HepG2 (cell line): Measurements from ENCODE around the gene SDR39U1. TPM values are rescaled to one million over a fixed set of nuclear protein-coding genes. Genes with fewer than 3 reads are reported as not detected.
A peak's percentile ranks its signal among the peaks of the same experiment; 100 is the strongest.

Experiments
- ARNTL ChIP-seq: sonication (generic); formaldehyde crosslinking; IDR thresholded peaks from 2 replicates; pipeline ENCODE4 v1.4.0; 2020; ENCODE audit warnings: mild to moderate bottlenecking, missing genetic modification reagents
- ATRX ChIP-seq: sonication (generic); formaldehyde crosslinking; IDR thresholded peaks from 2 replicates; pipeline ENCODE4 v1.4.0; 2020; ENCODE audit warnings: missing genetic modification reagents, borderline replicate concordance
- HMG20B ChIP-seq: conservative IDR thresholded peaks from 2 replicates; pipeline ENCODE4 v1.6.1; 2016; ENCODE audit warnings: missing genetic modification reagents, missing compliant biosample characterization
- IRX3 ChIP-seq: sonication (generic); formaldehyde crosslinking; IDR thresholded peaks from 2 replicates; pipeline ENCODE4 v1.8.1; 2023; ENCODE audit warnings: mild to moderate bottlenecking, low read depth, missing genetic modification reagents, borderline replicate concordance
- MNT ChIP-seq: fragments of 450-650 bp; IDR thresholded peaks from 2 replicates; pipeline ENCODE4 v1.6.1; 2016
- NAIF1 ChIP-seq: sonication (generic); formaldehyde crosslinking; IDR thresholded peaks from 2 replicates; pipeline ENCODE4 v1.5.0; 2020; ENCODE audit warnings: mild to moderate bottlenecking, missing genetic modification reagents, borderline replicate concordance
- NFE2 ChIP-seq: sonication (generic); formaldehyde crosslinking; IDR thresholded peaks from 2 replicates; pipeline ENCODE4 v1.4.0; 2020; ENCODE audit warnings: missing genetic modification reagents
- POGK ChIP-seq: sonication (generic); formaldehyde crosslinking; conservative IDR thresholded peaks from 2 replicates; pipeline ENCODE4 v1.8.0; 2022; ENCODE audit warnings: mild to moderate bottlenecking, moderate library complexity, missing genetic modification reagents
- SOX13 ChIP-seq, 3 experiments: fragments of 450-650 bp in 1 of 3; sonication (generic) in 1 of 3; formaldehyde crosslinking in 1 of 3; IDR thresholded peaks in 2 of 3; conservative IDR thresholded peaks in 1 of 3; 2 replicates each; pipeline versions ENCODE4 v1.5.0 to v1.6.1; 2016 to 2020; ENCODE audit warnings: antibody characterized with exemption in 1 of 3, mild to moderate bottlenecking in 1 of 3, missing compliant biosample characterization in 1 of 3, missing genetic modification reagents in 1 of 3, moderate library complexity in 1 of 3
- SPEN ChIP-seq: sonication (generic); formaldehyde crosslinking; IDR thresholded peaks from 2 replicates; pipeline ENCODE4 v1.5.1; 2020; ENCODE audit warnings: low read depth, mild to moderate bottlenecking, missing genetic modification reagents
- TAF15 ChIP-seq: fragments of 200-400 bp; formaldehyde crosslinking; IDR thresholded peaks from one replicate; pipeline ENCODE4 v1.6.1; 2018; ENCODE audit warnings: mild to moderate bottlenecking, low read depth, low read length; ENCODE audit not compliant: poor library complexity, severe bottlenecking
- TBL1XR1 ChIP-seq: fragments of 150-350 bp; IDR thresholded peaks from 2 replicates; pipeline ENCODE4 v1.6.1; 2014; ENCODE audit warnings: borderline replicate concordance, low read length; ENCODE audit not compliant: partially characterized antibody
- ZBTB7B ChIP-seq: sonication (generic); formaldehyde crosslinking; IDR thresholded peaks from 2 replicates; pipeline ENCODE4 v1.4.0; 2020; ENCODE audit warnings: missing genetic modification reagents
- ZFP41 ChIP-seq: sonication (generic); formaldehyde crosslinking; IDR thresholded peaks from 2 replicates; pipeline ENCODE4 v1.4.0; 2020; ENCODE audit warnings: mild to moderate bottlenecking, missing genetic modification reagents, borderline replicate concordance
- ZFP91 ChIP-seq: sonication (generic); formaldehyde crosslinking; IDR thresholded peaks from 2 replicates; pipeline ENCODE4 v1.9.0; 2022; ENCODE audit warnings: missing genetic modification reagents, mild to moderate bottlenecking, borderline replicate concordance
- ZFX ChIP-seq: sonication (generic); formaldehyde crosslinking; IDR thresholded peaks from 2 replicates; pipeline ENCODE4 v1.4.0; 2020; ENCODE audit warnings: mild to moderate bottlenecking, low read depth, missing genetic modification reagents, moderate library complexity
- ZNF512 ChIP-seq: sonication (generic); formaldehyde crosslinking; IDR thresholded peaks from 2 replicates; pipeline ENCODE4 v1.4.0; 2020; ENCODE audit warnings: mild to moderate bottlenecking, missing genetic modification reagents
- ZNF549 ChIP-seq: sonication (generic); formaldehyde crosslinking; IDR thresholded peaks from 2 replicates; pipeline ENCODE4 v1.5.0; 2020; ENCODE audit warnings: missing genetic modification reagents
- ZNF598 ChIP-seq: sonication (generic); formaldehyde crosslinking; IDR thresholded peaks from 2 replicates; pipeline ENCODE4 v1.5.1; 2020; ENCODE audit warnings: mild to moderate bottlenecking, missing genetic modification reagents, borderline replicate concordance
- ZNF678 ChIP-seq: sonication (generic); formaldehyde crosslinking; IDR thresholded peaks from 2 replicates; pipeline ENCODE4 v1.4.0; 2020; ENCODE audit warnings: mild to moderate bottlenecking, missing genetic modification reagents
- ZNF7 ChIP-seq: IDR thresholded peaks from 2 replicates; pipeline ENCODE4 v1.6.1; 2016; ENCODE audit warnings: missing biosample characterization, missing genetic modification reagents
- ZSCAN30 ChIP-seq: sonication (generic); formaldehyde crosslinking; IDR thresholded peaks from 2 replicates; pipeline ENCODE4 v1.5.0; 2020; ENCODE audit warnings: mild to moderate bottlenecking, missing genetic modification reagents
- polyA plus RNA-seq, 8 experiments: library from polyadenylated mRNA; depleted of rRNA in 3 of 8; stranded (reverse) in 7 of 8; unstranded in 1 of 8; fragments of >200 nt; fragmentation: Illumina TruSeq in 4 of 8; extraction: Trizol in 4 of 8; gene quantifications; 2 replicates each; pipeline versions ENCODE4 v1.2.1 to v1.2.3, GENCODE V29; 2011 to 2016; ENCODE audit warnings: low read depth in 4 of 8, missing spikeins in 1 of 8, mixed read lengths in 1 of 8; ENCODE audit not compliant: insufficient read depth in 1 of 8
- total RNA-seq, 5 experiments: library from RNA; depleted of rRNA; stranded (reverse); fragments of >200 nt; fragmentation: Illumina TruSeq; extraction: Trizol; gene quantifications; 2 replicates each; pipeline ENCODE4 v1.2.3, GENCODE V29; 2016; ENCODE audit warnings: low read depth in 1 of 5

SDR39U1 gene
- total and polyA plus RNA-seq, 2 of the 13 experiments (the other 11 are each of a cell fraction or from before 2014, with no cell fraction given) = 34.4 to 129 TPM

- TF ChIP-seq ZFX (CRISPR knock-in tag) (peak; percentile 53; the same call in 1 of the 2 replicates), ZSCAN30 (CRISPR knock-in tag) (no peak), ZFP41 (CRISPR knock-in tag) (no peak), MNT (no peak), ATRX (no peak), SPEN (CRISPR knock-in tag) (peak; percentile 18; the same call in 1 of the 2 replicates), ZBTB7B (CRISPR knock-in tag) (no peak), TAF15 (no peak), IRX3 (CRISPR knock-in tag) (no peak), ZNF598 (0 out of 2 replicates have a peak, but pooled peaks have one; percentile 40), SOX13 (IDR thresholded peaks at IDR 0.05) (no peak), SOX13 (CRISPR knock-in tag; conservative IDR thresholded peaks at IDR 0.05 in 1 of 2, IDR thresholded peaks at IDR 0.05 in 1 of 2) (no peak; a peak in 1 of 4 replicates), ZNF678 (CRISPR knock-in tag) (0 out of 2 replicates have a peak, but pooled peaks have one; percentile 24), ARNTL (CRISPR knock-in tag) (0 out of 2 replicates have a peak, but pooled peaks have one; percentile 60), TBL1XR1 (no peak), ZNF512 (no peak), NFE2 (CRISPR knock-in tag) (no peak), ZFP91 (CRISPR knock-in tag) (no peak), POGK (CRISPR knock-in tag) (0 out of 2 replicates have a peak, but pooled peaks have one; percentile 29), NAIF1 (no peak), ZNF7 (CRISPR knock-in tag) (no peak), ZNF549 (CRISPR knock-in tag) (no peak), HMG20B (CRISPR knock-in tag) (no peak)
These were observed 19.6 kb downstream of the SDR39U1 start (continued) for GRCh38 chr14:24422694-24423601.
